IMR-90 (cell line): ENCODE measurements around the gene STKLD1. TPM values are rescaled to one million over a fixed set of nuclear protein-coding genes. Genes with fewer than 3 reads are reported as not detected.
A peak's percentile ranks its signal among the peaks of the same experiment; 100 is the strongest.

Experiments used
- ATAC-seq: fragments of 200-7000 bp; cut with Tn5 transposase; 2 replicates; pipeline ENCODE4 v1.9.1; 2020; ENCODE audit warnings: low read depth, mild to moderate bottlenecking, moderate library complexity
- BruUV-seq: library from RNA; stranded (reverse); fragments of 400-500 nt; replicated peaks from 2 replicates; lab custom pipeline; 2021; lab: Mats Ljungman, UMichigan
- CTCF ChIA-PET: fragments of 300-600 bp; formaldehyde crosslinking; extraction: SDS; loops from one replicate; lab custom pipeline; 2021; ENCODE audit warnings: antibody characterized with exemption; lab: Yijun Ruan, JAX
- POLR2A ChIA-PET: fragments of 300-600 bp; sonication (Branson Sonifier 250); formaldehyde crosslinking; loops from one replicate; lab custom pipeline; 2022; ENCODE audit warnings: antibody characterized with exemption; ENCODE audit not compliant: unreplicated experiment; lab: Charles Lee
- DNase-seq: peaks from one replicate; pipeline ENCODE4 v3.0.0; 2013
- H2AFZ ChIP-seq: replicated peaks from 2 replicates; pipeline ENCODE3; 2013; ENCODE audit warnings: low read length, mild to moderate bottlenecking; ENCODE audit not compliant: poor library complexity
- H2AK5ac ChIP-seq: 2 replicates; pipeline ENCODE4 v1.6.1; 2013; ENCODE audit warnings: low read depth, low read length, inconsistent platforms
- H2AK9ac ChIP-seq: replicated peaks from 2 replicates; pipeline ENCODE3; 2013; ENCODE audit warnings: mild to moderate bottlenecking, low read depth, low read length, moderate library complexity; ENCODE audit not compliant: poor library complexity
- H2BK120ac ChIP-seq: 2 replicates; pipeline ENCODE4 v1.6.1; 2013; ENCODE audit warnings: low read depth, low read length, inconsistent platforms
- H2BK15ac ChIP-seq: 3 replicates; pipeline ENCODE4 v1.6.1; 2013; ENCODE audit warnings: low read depth, low read length, inconsistent platforms
- H2BK20ac ChIP-seq: 2 replicates; pipeline ENCODE4 v1.6.1; 2013; ENCODE audit warnings: low read depth, mild to moderate bottlenecking, inconsistent platforms, low read length, moderate library complexity
- H2BK5ac ChIP-seq: 2 replicates; pipeline ENCODE4 v1.6.1; 2013; ENCODE audit warnings: mild to moderate bottlenecking, low read depth, low read length, inconsistent platforms; ENCODE audit not compliant: poor library complexity, severe bottlenecking
- H3K14ac ChIP-seq: replicated peaks from 2 replicates; pipeline ENCODE4 v1.6.1; 2013; ENCODE audit warnings: low read depth, low read length, inconsistent platforms
- H3K18ac ChIP-seq: 2 replicates; pipeline ENCODE4 v1.6.1; 2013; ENCODE audit warnings: low read depth, low read length, control low read depth
- H3K23ac ChIP-seq: 2 replicates; pipeline ENCODE4 v1.6.1; 2013; ENCODE audit warnings: low read depth, low read length, inconsistent platforms
- H3K27ac ChIP-seq: 2 replicates; pipeline ENCODE4 v1.5.1; 2013; ENCODE audit warnings: mild to moderate bottlenecking, control low read depth, low read length; ENCODE audit not compliant: insufficient read depth
- H3K27me3 ChIP-seq: 2 replicates; pipeline ENCODE4 v1.6.1; 2013; ENCODE audit warnings: low read length; ENCODE audit not compliant: control insufficient read depth, insufficient read depth
- H3K36me3 ChIP-seq: 2 replicates; pipeline ENCODE4 v1.6.1; 2013; ENCODE audit warnings: low read length, mixed read lengths; ENCODE audit not compliant: control insufficient read depth, insufficient read depth
- H3K4ac ChIP-seq: 2 replicates; pipeline ENCODE4 v1.6.1; 2013; ENCODE audit warnings: low read depth, low read length, inconsistent platforms
- H3K4me1 ChIP-seq: 2 replicates; pipeline ENCODE4 v1.6.1; 2013; ENCODE audit warnings: low read length, mixed read lengths; ENCODE audit not compliant: control insufficient read depth, insufficient read depth
- H3K4me2 ChIP-seq: 2 replicates; pipeline ENCODE4 v1.6.1; 2013; ENCODE audit warnings: low read depth, mild to moderate bottlenecking, control low read depth, low read length, moderate library complexity
- H3K4me3 ChIP-seq: 2 replicates; pipeline ENCODE4 v1.5.1; 2013; ENCODE audit warnings: low read depth, mild to moderate bottlenecking, control low read depth, low read length, moderate library complexity; ENCODE audit not compliant: insufficient read depth
- H3K56ac ChIP-seq: 2 replicates; pipeline ENCODE4 v1.6.1; 2013; ENCODE audit warnings: low read length, inconsistent platforms; ENCODE audit not compliant: insufficient read depth; ENCODE audit errors: extremely low read depth
- H3K79me1 ChIP-seq, 2 experiments: 2 replicates each; pipeline ENCODE4 v1.6.1; 2013; ENCODE audit warnings: low read length in 2 of 2, inconsistent platforms in 1 of 2, low read depth in 1 of 2
- H3K9ac ChIP-seq: 2 replicates; pipeline ENCODE4 v1.6.1; 2013; ENCODE audit warnings: low read depth, low read length, control low read depth
- H3K9me1 ChIP-seq: 2 replicates; pipeline ENCODE4 v1.6.1; 2013; ENCODE audit warnings: low read length, inconsistent platforms; ENCODE audit not compliant: insufficient read depth
- H3K9me3 ChIP-seq: 2 replicates; pipeline ENCODE4 v1.6.1; 2013; ENCODE audit warnings: low read length; ENCODE audit not compliant: control insufficient read depth, insufficient read depth
- H4K20me1 ChIP-seq: 2 replicates; pipeline ENCODE4 v1.6.1; 2013; ENCODE audit warnings: low read length, inconsistent platforms; ENCODE audit not compliant: insufficient read depth
- H4K5ac ChIP-seq: 2 replicates; pipeline ENCODE4 v1.6.1; 2013; ENCODE audit warnings: mild to moderate bottlenecking, low read depth, low read length, control low read depth
- H4K8ac ChIP-seq, 2 experiments: 2 replicates each; pipeline ENCODE4 v1.6.1; 2013; ENCODE audit warnings: low read depth in 2 of 2, low read length in 2 of 2, control low read depth in 1 of 2, inconsistent platforms in 1 of 2
- H4K91ac ChIP-seq: 2 replicates; pipeline ENCODE4 v1.6.1; 2013; ENCODE audit warnings: low read depth, low read length, inconsistent platforms; ENCODE audit not compliant: insufficient read depth
- BHLHE40 ChIP-seq: fragments of 150-350 bp; IDR thresholded peaks from 2 replicates; pipeline ENCODE4 v1.6.1; 2016; ENCODE audit warnings: mild to moderate bottlenecking, low read depth, low read length
- CTCF ChIP-seq: conservative IDR thresholded peaks from 2 replicates; pipeline ENCODE4 v1.5.1; 2012; ENCODE audit warnings: mild to moderate bottlenecking, low read depth, low read length, improper control_type of control experiment
- MAFK ChIP-seq: IDR thresholded peaks from 2 replicates; pipeline ENCODE4 v1.6.1; 2012; ENCODE audit warnings: low read depth, low read length, improper control_type of control experiment
- MAZ ChIP-seq: IDR thresholded peaks from 2 replicates; pipeline ENCODE4 v1.6.1; 2012; ENCODE audit warnings: low read depth, mild to moderate bottlenecking, low read length, improper control_type of control experiment, moderate library complexity, borderline replicate concordance
- MXI1 ChIP-seq: IDR thresholded peaks from 2 replicates; pipeline ENCODE4 v1.6.1; 2012; ENCODE audit warnings: low read depth, mild to moderate bottlenecking, low read length, moderate library complexity, borderline replicate concordance
- NFE2L2 ChIP-seq: fragments of 150-350 bp; IDR thresholded peaks from 2 replicates; pipeline ENCODE4 v1.6.1; 2016; ENCODE audit warnings: low read depth, mild to moderate bottlenecking, low read length
- POLR2A ChIP-seq: IDR thresholded peaks from 2 replicates; pipeline ENCODE4 v1.6.1; 2012; ENCODE audit warnings: mild to moderate bottlenecking, low read depth, low read length
- RFX5 ChIP-seq: IDR thresholded peaks from 2 replicates; pipeline ENCODE4 v1.8.0; 2012; ENCODE audit warnings: low read depth, mild to moderate bottlenecking, low read length, moderate library complexity
- WGBS, 2 experiments: methylation state at CpG; one replicate each; pipeline versions ENCODE4 v1.1.5 to v1.1.7; 2013; ENCODE audit warnings: missing lambda C conversion rate in 2 of 2; ENCODE audit not compliant: insufficient read length in 1 of 2; ENCODE audit errors: extremely low coverage in 2 of 2; 5-methylcytosine and 5-hydroxymethylcytosine counted together
- dilution Hi-C: fragments of 300-500 bp; cut with HindIII; formaldehyde crosslinking; loops from one replicate; pipeline ENCODE4 v1.14.3; 2018; ENCODE audit warnings: low sequenced_read_pairs; ENCODE audit not compliant: unreplicated experiment
- in situ Hi-C: fragments of 300-500 bp; cut with MboI; formaldehyde crosslinking; loops from 3 replicates; pipeline ENCODE4 v1.14.3; 2019; ENCODE audit warnings: low sequenced_read_pairs, inconsistent platforms, mixed read lengths
- intact Hi-C: fragments of 100-400 bp; cut with micrococcal nuclease; formaldehyde crosslinking; loops from 2 replicates; pipeline ENCODE4 v1.10.0; 2022
- polyA plus RNA-seq, 3 experiments: library from polyadenylated mRNA; depleted of rRNA; stranded (reverse); fragments of >200 nt; gene quantifications; 2 replicates each; pipeline ENCODE4 v1.2.3, GENCODE V29; 2012; ENCODE audit warnings: low replicate concordance in 1 of 3
- total RNA-seq: library from RNA; depleted of rRNA; stranded (reverse); fragments of >200 nt; gene quantifications from 2 replicates; pipeline ENCODE4 v1.2.3, GENCODE V29; 2012
- TF ChIP-seq, protein P1 (sequence below): fragments of 150-350 bp; IDR thresholded peaks from 2 replicates; pipeline ENCODE4 v1.6.1; 2016; ENCODE audit warnings: low read depth, mild to moderate bottlenecking, low read length, moderate library complexity, borderline replicate concordance
- TF ChIP-seq, protein P2 (sequence below): fragments of 150-350 bp; IDR thresholded peaks from 2 replicates; pipeline ENCODE4 v1.6.1; 2017; ENCODE audit warnings: mild to moderate bottlenecking, antibody characterized with exemption, low read length, low read depth

STKLD1 gene
- total and polyA plus RNA-seq, 2 of the 4 experiments (the other 2 are of a cell fraction) = 0.54 to 0.65 TPM

GRCh38 chr9:133335924-133336811 is 40.0 kb upstream of the STKLD1 start, which contains the start of gene SURF6:
SURF6 (minus strand) TSS chr9:133336188; CDS start chr9:133336132, 56 bp downstream.
- H2AK9ac ChIP-seq = peak within 1 kb of the TSS; percentile 95
- CTCF ChIA-PET = no interaction called here
- POLR2A ChIA-PET = interaction anchor here (0.6 kb wide), 1 partner anchor 11 kb away, joined by 3 read pairs; no protein-coding TSS in a partner anchor
- H2BK15ac ChIP-seq = no peak within 1 kb of the TSS
- H3K4me3 ChIP-seq = peak within 1 kb of the TSS; percentile 88
- no peak within 1 kb of the TSS for H3K18ac ChIP-seq
- H2AK5ac ChIP-seq = peak within 1 kb of the TSS; percentile 97
- ATAC-seq (peak; percentile 98), DNase-seq (peak; percentile 81)
- intact Hi-C loops (no loop called here), dilution Hi-C loops (no loop called here), in situ Hi-C loops (no loop called here)
- TF ChIP-seq POLR2A = 0 out of 2 replicates have a peak, but pooled peaks have one; percentile 38
- TF ChIP-seq BHLHE40 = peak; percentile 100
- TF ChIP-seq NFE2L2 = 0 out of 2 replicates have a peak, but pooled peaks have one; percentile 3
- TF ChIP-seq CTCF = no peak
- no peak for TF ChIP-seq RFX5
- TF ChIP-seq MXI1 = peak; percentile 86
- peak; percentile 97 for TF ChIP-seq MAZ
- TF ChIP-seq MAFK = no peak
- TF ChIP-seq, protein P1, sequence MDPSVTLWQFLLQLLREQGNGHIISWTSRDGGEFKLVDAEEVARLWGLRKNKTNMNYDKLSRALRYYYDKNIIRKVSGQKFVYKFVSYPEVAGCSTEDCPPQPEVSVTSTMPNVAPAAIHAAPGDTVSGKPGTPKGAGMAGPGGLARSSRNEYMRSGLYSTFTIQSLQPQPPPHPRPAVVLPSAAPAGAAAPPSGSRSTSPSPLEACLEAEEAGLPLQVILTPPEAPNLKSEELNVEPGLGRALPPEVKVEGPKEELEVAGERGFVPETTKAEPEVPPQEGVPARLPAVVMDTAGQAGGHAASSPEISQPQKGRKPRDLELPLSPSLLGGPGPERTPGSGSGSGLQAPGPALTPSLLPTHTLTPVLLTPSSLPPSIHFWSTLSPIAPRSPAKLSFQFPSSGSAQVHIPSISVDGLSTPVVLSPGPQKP = peak; percentile 76; the same call in 1 of the 2 replicates
- TF ChIP-seq, protein P2, sequence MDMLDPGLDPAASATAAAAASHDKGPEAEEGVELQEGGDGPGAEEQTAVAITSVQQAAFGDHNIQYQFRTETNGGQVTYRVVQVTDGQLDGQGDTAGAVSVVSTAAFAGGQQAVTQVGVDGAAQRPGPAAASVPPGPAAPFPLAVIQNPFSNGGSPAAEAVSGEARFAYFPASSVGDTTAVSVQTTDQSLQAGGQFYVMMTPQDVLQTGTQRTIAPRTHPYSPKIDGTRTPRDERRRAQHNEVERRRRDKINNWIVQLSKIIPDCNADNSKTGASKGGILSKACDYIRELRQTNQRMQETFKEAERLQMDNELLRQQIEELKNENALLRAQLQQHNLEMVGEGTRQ = 0 out of 2 replicates have a peak, but pooled peaks have one; percentile 17
- peak within 1 kb of the TSS; percentile 98 to 100 for H4K8ac ChIP-seq
- no TSS peak for BruUV-seq
- H2BK5ac ChIP-seq = peak within 1 kb of the TSS; percentile 38
- peak within 1 kb of the TSS; percentile 95 for H3K4me2 ChIP-seq
- H2BK120ac ChIP-seq = no peak within 1 kb of the TSS
- H3K79me1 ChIP-seq = peaks cover 17 to 34% of the 10 kb centered on the region in 2 experiments
- H3K23ac ChIP-seq = peak within 1 kb of the TSS; percentile 83
- peak within 1 kb of the TSS; percentile 67 for H4K5ac ChIP-seq
- H2AFZ ChIP-seq = peak within 1 kb of the TSS; percentile 95
- H3K27me3 ChIP-seq = no peaks in the 10 kb centered on the region
- H3K56ac ChIP-seq = peak within 1 kb of the TSS; percentile 13; the same call in 1 of the 2 replicates
- peaks cover 10% of the 10 kb centered on the region; the same call in 1 of the 2 replicates for H3K9me1 ChIP-seq
- peak within 1 kb of the TSS; percentile 85 for H3K14ac ChIP-seq
- no peaks in the 10 kb centered on the region for H4K20me1 ChIP-seq
- WGBS, 2 experiments = 1% methylated on average over 35 of the region's 70 CpGs; no CpG with 5 or more reads in 1 of the 2 experiments
- peaks cover 50% of the 10 kb centered on the region for H3K36me3 ChIP-seq
- peak within 1 kb of the TSS; percentile 64 for H4K91ac ChIP-seq
- no peaks in the 10 kb centered on the region for H3K9me3 ChIP-seq
- H2BK20ac ChIP-seq = no peak within 1 kb of the TSS
- H3K27ac ChIP-seq = peak within 1 kb of the TSS; percentile 81
- peak within 1 kb of the TSS; percentile 87 for H3K4ac ChIP-seq
- no peaks in the 10 kb centered on the region for H3K4me1 ChIP-seq
- peak within 1 kb of the TSS; percentile 82 for H3K9ac ChIP-seq
